ENCODE data around the gene GLS. TPM values are rescaled to one million over a fixed set of nuclear protein-coding genes. Genes with fewer than 3 reads are reported as not detected.

Gene GLS
- 100 to 1,000 TPM; 111 to 235 (median 146) TPM for total RNA-seq

- TF ChIP-seq, protein P1, sequence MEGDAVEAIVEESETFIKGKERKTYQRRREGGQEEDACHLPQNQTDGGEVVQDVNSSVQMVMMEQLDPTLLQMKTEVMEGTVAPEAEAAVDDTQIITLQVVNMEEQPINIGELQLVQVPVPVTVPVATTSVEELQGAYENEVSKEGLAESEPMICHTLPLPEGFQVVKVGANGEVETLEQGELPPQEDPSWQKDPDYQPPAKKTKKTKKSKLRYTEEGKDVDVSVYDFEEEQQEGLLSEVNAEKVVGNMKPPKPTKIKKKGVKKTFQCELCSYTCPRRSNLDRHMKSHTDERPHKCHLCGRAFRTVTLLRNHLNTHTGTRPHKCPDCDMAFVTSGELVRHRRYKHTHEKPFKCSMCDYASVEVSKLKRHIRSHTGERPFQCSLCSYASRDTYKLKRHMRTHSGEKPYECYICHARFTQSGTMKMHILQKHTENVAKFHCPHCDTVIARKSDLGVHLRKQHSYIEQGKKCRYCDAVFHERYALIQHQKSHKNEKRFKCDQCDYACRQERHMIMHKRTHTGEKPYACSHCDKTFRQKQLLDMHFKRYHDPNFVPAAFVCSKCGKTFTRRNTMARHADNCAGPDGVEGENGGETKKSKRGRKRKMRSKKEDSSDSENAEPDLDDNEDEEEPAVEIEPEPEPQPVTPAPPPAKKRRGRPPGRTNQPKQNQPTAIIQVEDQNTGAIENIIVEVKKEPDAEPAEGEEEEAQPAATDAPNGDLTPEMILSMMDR (IDR thresholded peaks at IDR 0.05): no peak
- peak; percentile 64 for DNase-seq (ENCODE audit: low spot score)
- peak; percentile 93 for ATAC-seq (ENCODE audit: low FRiP score)
These were observed at the start of gene GLS for GRCh38 chr2:190880378-190881083. Gene GLS, plus strand, starts transcription at chr2:190880821. Its CDS starts 264 bp downstream, at chr2:190881085.

GRCh38 chr2:190831941-190832340 lies 48.7 kb upstream of the GLS start:
- DNase-seq (ENCODE audit: low spot score) (no peak), ATAC-seq (ENCODE audit: low FRiP score) (no peak)
- TF ChIP-seq, protein P1 (IDR thresholded peaks at IDR 0.05): no peak

- TF ChIP-seq, protein P1 (IDR thresholded peaks at IDR 0.05): no peak
- DNase-seq (ENCODE audit: low spot score): no peak
- no peak for ATAC-seq (ENCODE audit: low FRiP score)
These were observed 45.8 kb upstream of the GLS start for GRCh38 chr2:190834890-190835208.

DNA sequence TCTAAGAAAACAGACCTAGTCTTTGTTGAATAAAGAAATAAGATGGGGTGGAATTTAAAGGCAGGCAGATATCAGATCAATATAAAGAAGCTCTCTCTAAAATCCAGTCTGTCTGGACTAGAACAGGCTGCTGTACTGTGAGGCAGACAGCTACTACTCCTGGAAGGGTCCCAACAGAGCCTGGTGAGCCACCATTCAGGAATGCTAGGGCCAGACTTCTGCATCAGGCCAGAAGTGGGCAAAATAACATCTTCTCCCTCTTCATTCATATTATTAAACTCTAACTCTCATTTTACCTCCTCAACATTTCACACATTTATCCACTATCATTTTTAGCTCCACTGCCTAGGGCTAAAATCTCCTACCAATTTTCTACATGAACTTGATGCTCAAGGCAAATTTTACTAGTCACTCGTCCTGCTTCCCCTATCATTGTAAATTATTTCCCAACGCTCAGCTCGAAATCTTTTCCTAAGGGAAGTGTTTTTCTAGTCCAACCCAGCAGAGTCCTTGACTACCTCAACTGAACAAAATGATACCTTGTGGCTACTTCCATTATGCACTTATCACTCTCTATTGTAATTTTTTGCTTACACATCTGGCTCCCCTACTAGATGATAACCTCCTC lies 45.2 kb upstream of the GLS start:
- ATAC-seq (ENCODE audit: low FRiP score): peak; percentile 93
- peak; percentile 35 for DNase-seq (ENCODE audit: low spot score)
- TF ChIP-seq, protein P1 (IDR thresholded peaks at IDR 0.05): no peak

- TF ChIP-seq, protein P1 (IDR thresholded peaks at IDR 0.05): no peak
- ATAC-seq (ENCODE audit: low FRiP score): no peak
- DNase-seq (ENCODE audit: low spot score): no peak
These were observed 43.9 kb upstream of the GLS start for GRCh38 chr2:190836767-190837166.

DNA sequence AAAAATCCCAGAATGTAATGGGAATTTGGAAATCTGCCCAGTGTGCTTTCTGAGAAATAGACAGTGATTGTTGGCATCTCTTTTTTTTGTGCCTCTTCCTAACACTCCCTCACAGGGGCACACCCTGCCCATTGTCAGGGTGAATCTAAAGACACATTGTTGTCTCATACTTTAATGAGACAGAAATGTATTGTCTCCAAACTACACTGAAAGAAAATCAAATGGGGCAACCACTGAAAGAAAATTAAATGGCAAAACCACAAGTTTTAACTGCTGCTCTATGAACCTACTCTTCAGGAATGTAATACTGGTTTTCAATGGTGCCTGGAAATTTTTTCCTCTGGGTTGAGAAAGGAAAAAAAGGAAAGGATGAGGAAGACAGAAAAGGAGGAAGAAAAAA lies 43.2 kb upstream of the GLS start:
- no peak for DNase-seq (ENCODE audit: low spot score)
- TF ChIP-seq, protein P1 (IDR thresholded peaks at IDR 0.05): no peak
- ATAC-seq (ENCODE audit: low FRiP score): no peak

GRCh38 chr2:190837952-190838361 lies 42.7 kb upstream of the GLS start:
- DNase-seq (ENCODE audit: low spot score) (no peak), ATAC-seq (ENCODE audit: low FRiP score) (no peak)
- TF ChIP-seq, protein P1 (IDR thresholded peaks at IDR 0.05): no peak

All from omental fat pad (tissue), 4 donors.